GM18502 (cell line): ENCODE data around the gene SLC10A2.
"Not testable (repeated sequence)": the region's sequence is repeated elsewhere in the genome, so short reads cannot be mapped to it uniquely, and the experiment has no call there.

Experiments used
- ATAC-seq: cut with Tn5 transposase; IDR thresholded peaks from one replicate; pipeline ENCODE4 v1.9.1; 2021; ENCODE audit warnings: mild to moderate bottlenecking; ENCODE audit not compliant: unreplicated experiment, poor library complexity

Gene SLC10A2, protein sequence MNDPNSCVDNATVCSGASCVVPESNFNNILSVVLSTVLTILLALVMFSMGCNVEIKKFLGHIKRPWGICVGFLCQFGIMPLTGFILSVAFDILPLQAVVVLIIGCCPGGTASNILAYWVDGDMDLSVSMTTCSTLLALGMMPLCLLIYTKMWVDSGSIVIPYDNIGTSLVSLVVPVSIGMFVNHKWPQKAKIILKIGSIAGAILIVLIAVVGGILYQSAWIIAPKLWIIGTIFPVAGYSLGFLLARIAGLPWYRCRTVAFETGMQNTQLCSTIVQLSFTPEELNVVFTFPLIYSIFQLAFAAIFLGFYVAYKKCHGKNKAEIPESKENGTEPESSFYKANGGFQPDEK

DNA sequence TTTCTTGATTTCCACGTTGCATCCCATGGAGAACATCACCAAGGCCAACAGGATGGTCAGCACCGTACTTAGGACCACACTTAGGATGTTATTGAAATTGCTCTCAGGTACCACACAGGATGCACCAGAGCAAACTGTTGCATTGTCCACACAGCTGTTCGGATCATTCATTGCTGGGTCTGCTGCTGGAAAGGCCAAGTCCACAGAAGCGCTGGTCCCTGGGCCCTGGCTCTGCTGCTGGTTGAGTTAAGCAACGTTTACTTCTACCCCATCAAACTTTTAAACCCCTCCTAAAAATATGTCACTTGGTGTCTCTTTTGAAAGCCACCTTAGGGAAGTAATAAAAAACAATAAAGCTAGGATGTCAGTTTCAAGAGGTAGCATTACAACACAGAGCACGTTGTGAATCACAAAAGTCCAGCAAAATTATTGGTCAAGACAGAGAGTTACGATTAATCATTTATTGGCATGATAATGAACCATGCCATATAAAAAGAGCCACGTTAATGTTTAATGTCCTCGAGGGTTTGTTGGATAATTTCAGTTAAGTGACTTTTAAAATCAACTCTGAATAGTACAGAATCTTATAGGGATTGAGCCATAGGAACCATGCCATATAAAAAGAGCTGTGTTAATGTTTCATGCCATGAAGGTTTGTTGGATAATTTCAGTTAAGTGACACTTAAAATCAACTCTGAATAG, at the start of gene SLC10A2:
SLC10A2 (minus strand) TSS at position 339 of the 702 bp plus-strand sequence; CDS start at position 171, 168 bp downstream.
- ATAC-seq, result no peak

DNA sequence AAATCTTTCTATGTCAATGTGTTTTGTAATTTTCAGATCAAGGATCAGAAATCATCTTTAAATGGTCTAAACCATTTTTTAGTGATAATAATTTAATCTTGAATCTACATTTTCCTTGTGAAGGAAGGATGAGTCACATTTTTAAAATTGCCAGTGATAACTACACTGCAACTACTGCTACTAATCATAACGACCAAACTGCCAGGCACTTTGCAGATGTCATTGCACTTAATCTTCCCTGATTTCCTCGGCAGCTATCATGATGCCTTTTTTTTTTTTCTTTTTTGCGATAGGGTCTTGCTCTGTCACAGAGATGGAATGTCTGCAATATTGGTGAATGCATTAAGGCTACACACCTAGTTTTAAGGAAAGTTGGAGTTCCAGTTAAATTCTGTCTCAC, 41.4 kb upstream of the SLC10A2 start:
- ATAC-seq, result no peak

- ATAC-seq, result no peak
These were observed 38.1 kb upstream of the SLC10A2 start for GRCh38 chr13:103104340-103104739.

DNA sequence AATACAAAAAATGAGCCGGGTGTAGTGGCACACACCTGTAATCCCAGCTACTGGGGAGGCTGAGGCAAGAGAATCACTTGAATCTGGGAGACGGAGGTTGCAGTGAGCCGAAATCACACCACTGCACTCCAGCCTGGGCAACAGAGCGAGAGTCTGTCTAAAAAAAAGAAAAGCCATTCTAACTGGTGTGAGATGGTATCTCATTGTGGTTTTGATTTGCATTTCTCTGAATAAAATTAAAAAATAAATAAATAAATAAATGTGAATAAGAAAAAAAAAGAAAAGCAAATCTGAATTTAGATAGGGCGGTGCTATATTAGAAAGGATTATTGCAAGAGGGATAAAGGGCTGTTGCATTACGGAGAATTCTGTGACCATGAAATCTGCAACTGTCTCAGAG, 37.2 kb upstream of the SLC10A2 start:
- not testable (repeated sequence) for ATAC-seq

- ATAC-seq, result no peak
These were observed 36.3 kb upstream of the SLC10A2 start for GRCh38 chr13:103102482-103102881.

DNA sequence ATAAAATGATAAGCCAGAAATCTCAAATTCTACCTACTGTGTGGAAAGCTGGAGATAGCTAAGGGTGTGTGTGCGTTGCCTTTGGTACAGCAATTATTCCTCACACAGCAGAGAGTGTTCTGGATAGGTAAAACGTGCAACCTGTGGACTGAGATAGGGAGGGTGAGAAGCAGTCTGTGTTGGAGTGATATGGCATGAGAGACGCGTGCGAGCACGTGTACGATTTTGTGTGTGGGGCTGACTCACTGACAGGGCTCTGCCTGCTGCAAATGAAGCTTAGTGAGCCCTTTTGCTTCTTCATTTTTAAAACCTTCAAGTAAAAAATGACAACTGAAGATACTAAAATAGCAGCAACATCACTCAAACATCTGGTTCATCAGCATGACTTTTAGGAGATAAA, 35.7 kb upstream of the SLC10A2 start:
- no peak for ATAC-seq

- no peak for ATAC-seq
These were observed 35.3 kb upstream of the SLC10A2 start for GRCh38 chr13:103101500-103101899.

- no peak for ATAC-seq
These were observed 34.6 kb upstream of the SLC10A2 start for GRCh38 chr13:103100830-103101229.

DNA sequence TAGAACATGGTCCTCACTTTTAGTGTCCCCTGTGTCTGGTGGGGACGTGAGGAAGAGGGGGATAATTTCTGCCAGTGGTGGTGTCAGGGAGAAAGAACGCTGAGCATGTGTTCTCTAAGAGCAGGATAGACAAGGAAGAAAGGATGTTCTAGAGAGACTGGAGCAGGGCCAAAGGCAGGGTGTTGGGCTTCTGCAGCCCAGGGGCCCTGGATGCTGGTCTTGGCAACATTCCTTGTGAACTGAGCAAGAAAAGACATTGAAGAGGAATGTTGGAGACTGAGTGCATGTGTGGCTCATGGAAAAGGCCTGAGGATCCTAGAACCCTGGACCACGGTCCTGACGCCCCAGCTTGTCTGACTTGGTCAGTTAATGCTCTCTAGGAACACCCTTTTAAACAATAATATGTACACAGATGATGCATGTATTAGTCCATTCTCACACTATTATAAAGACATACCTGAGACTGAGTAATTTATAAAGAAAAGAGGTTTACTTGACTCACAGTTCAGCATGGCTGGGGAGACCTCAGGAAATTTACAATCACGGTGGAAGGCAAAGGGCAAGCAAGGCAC, 33.6 kb upstream of the SLC10A2 start:
- ATAC-seq, result no peak

- ATAC-seq, result no peak
These were observed 32.3 kb upstream of the SLC10A2 start for GRCh38 chr13:103098535-103098934.

GRCh38 chr13:103097366-103097928, 31.2 kb upstream of the SLC10A2 start:
- ATAC-seq, result no peak

GRCh38 chr13:103093649-103094048, 27.4 kb upstream of the SLC10A2 start:
- ATAC-seq, result not testable (repeated sequence)

DNA sequence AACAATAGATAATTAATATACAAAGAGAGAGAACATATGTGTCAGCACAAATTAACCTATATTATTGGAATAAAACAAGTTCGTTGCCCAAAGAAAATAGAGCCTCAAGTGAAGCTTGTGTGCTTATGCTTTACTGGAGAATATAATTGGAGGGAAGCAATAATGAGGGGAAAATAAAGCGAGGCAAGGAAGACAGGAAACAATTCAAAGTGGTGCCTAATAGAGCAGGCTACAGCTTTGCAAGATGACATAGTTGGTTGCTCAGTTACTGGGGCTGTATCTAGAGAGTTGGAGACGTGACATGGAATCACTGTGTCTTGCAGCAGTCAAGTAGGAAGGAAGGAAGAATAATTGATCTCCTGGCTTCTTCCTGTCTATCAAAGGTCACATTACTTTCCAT, 21.1 kb upstream of the SLC10A2 start:
- ATAC-seq, result no peak

DNA sequence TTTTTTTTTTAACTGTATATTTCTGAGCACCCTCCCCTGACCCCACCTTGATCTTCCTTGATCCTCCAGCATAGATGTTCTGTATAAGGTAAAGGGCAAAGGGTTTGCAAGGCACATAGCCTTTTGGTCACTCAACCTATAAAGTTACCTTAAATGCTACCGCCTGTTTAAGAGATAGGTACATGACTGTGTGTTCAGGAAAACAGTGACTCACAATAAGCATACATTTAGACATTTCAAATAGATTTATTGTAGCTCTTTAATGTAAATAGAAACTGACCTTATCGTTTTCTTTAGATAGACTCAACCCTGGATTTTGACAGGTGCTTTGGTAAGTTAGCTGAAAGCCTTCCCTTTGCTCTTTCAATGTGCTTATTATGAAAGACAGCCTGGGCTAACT, 15.2 kb upstream of the SLC10A2 start:
- no peak for ATAC-seq

GRCh38 chr13:103078158-103078557, 11.9 kb upstream of the SLC10A2 start:
- peak; percentile 92 for ATAC-seq

GRCh38 chr13:103068836-103069235, 2.6 kb upstream of the SLC10A2 start:
- no peak for ATAC-seq

GRCh38 chr13:103067751-103068555, 1.7 kb upstream of the SLC10A2 start:
- peak; percentile 74 for ATAC-seq

DNA sequence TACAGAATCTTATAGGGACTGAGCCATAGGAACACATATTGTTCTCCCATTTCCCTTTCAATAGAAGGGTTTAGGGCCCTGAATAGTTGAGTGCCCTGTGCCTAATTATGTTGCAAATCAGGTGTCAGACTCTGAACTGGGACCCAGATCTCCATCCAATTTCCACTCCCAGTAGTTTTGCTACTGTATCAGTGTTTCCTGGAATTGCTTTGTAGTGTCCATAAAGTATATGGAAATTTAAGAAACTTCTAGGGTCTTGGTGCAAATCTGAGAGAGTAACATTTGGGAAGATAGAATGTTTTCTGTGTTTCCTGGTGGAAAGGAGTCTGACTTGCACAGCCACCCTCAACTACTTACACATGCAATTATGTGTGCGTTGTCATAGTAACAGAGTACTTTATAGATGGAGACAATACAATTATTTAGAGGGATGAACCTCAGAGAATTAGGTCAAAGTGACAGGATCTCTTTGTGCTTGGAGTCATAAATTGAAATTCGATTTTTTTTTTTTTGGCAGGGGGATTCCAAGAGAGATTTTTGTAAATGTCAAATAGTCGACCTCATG, 646 bp upstream of the SLC10A2 start:
- ATAC-seq, result no peak

DNA sequence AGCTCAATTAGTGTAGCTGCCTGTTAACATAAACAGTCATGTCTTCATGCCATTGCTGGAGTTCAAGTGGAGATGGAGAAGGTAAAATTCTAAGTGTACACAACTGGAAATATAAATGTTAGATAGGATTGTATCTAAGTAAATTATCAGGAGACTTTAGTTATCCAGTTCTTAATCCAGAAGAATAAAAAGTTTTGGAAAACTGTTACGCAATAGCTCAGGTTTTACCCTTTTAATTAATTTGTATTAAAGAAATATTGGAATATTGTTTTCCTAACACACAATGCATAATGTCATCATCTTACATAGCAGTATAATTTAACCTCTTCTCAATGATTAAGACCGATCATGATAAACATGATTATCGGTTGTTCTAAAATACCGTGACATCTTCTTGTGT, 2.8 kb downstream of the SLC10A2 start:
- ATAC-seq, result no peak

GRCh38 chr13:103062079-103062478, 4.1 kb downstream of the SLC10A2 start:
- peak; percentile 51 for ATAC-seq
